Endothelial cell of coronary artery (primary cell): ENCODE measurements around the gene CSTPP1. TPM values are rescaled to one million over a fixed set of nuclear protein-coding genes. Genes with fewer than 3 reads are reported as not detected.

Source experiments
- total RNA-seq: library from RNA; depleted of rRNA; stranded (reverse); fragments of >200 nt; gene quantifications from 2 replicates; pipeline ENCODE4 v1.2.3, GENCODE V29; 2014

CSTPP1 gene
- 11.1 and 13.1 TPM in 2 replicates for total RNA-seq

GRCh38 chr11:46936138-46937110, at the start of gene CSTPP1:
TSS of gene CSTPP1 (plus strand) at chr11:46936761. CDS start at chr11:46936806, 45 bp downstream.

GRCh38 chr11:46918083-46918787, 18.3 kb upstream of the CSTPP1 start, which contains the start of gene LRP4:
TSS of gene LRP4 (minus strand) at chr11:46918550. CDS start at chr11:46918379, 171 bp downstream.

GRCh38 chr11:47176328-47177228, 240.0 kb downstream of the CSTPP1 start, which contains the start of gene ARFGAP2:
TSS of gene ARFGAP2 (minus strand) at chr11:47176879. CDS start at chr11:47176853, 26 bp downstream.

GRCh38 chr11:47186076-47186699, 249.6 kb downstream of the CSTPP1 start, which contains the start of gene PACSIN3:
TSS of gene PACSIN3 (minus strand) at chr11:47186434. CDS start at chr11:47182727, 3,707 bp downstream.

Other genes starting within 250 kb of the CSTPP1 start
- 14.8 and 18.2 TPM in 2 replicates for gene ARHGAP1, start 236.1 kb upstream of the CSTPP1 start, total RNA-seq
- gene ZNF408, start 235.7 kb upstream of the CSTPP1 start, total RNA-seq: 4.5 and 5.4 TPM in 2 replicates
- 0.09 TPM in 1 of 2 replicates, not detected in the other for gene F2, start 217.5 kb upstream of the CSTPP1 start, total RNA-seq
- 77.4 and 77.5 TPM in 2 replicates for gene CKAP5, start 90.5 kb upstream of the CSTPP1 start, total RNA-seq
- 0.66 and 0.90 TPM in 2 replicates for gene LRP4, start 18.2 kb upstream of the CSTPP1 start, total RNA-seq
- gene ARFGAP2, start 240.1 kb downstream of the CSTPP1 start, total RNA-seq: 73.9 and 79.1 TPM in 2 replicates
- 11.5 and 16.7 TPM in 2 replicates for gene PACSIN3, start 249.7 kb downstream of the CSTPP1 start, total RNA-seq